ENCODE data around the gene TJP1. TPM values are rescaled to one million over a fixed set of nuclear protein-coding genes. Genes with fewer than 3 reads are reported as not detected.
A peak's percentile ranks its signal among the peaks of the same experiment; 100 is the strongest.

Gene TJP1
- total RNA-seq, 1 experiment from 2014 or later = 137 TPM

GRCh38 chr15:29862271-29862670 lies 40.0 kb upstream of the TJP1 start:
- POLR2A ChIA-PET = interaction anchor here (0.6 kb wide), 1 partner anchor 48 kb away, joined by 4 read pairs; no protein-coding TSS in a partner anchor
- TF ChIP-seq CTCF (IDR thresholded peaks at IDR 0.05; ENCODE audit: unreplicated experiment) = no peak
- no peaks in the 10 kb centered on the region for H3K27me3 Mint-ChIP-seq (ENCODE audit: insufficient read depth, unreplicated experiment)
- H3K9me3 Mint-ChIP-seq (ENCODE audit: unreplicated experiment) = no peaks in the 10 kb centered on the region
- DNase-seq (ENCODE audit: unreplicated experiment) = no peak
- H3K4me1 Mint-ChIP-seq (ENCODE audit: insufficient read depth, unreplicated experiment) = peaks cover 8% of the 10 kb centered on the region
- CTCF ChIA-PET = interaction anchor here (0.7 to 1.2 kb wide), 2 partner anchors 8 to 24 kb away, joined by 3 read pairs; no protein-coding TSS in a partner anchor
- intact Hi-C loops (cut with micrococcal nuclease) = no loop called here
- BruUV-seq (replicated peaks) = no TSS peak
- no peak overlapping the region for H3K4me3 Mint-ChIP-seq (ENCODE audit: unreplicated experiment)
- H3K36me3 Mint-ChIP-seq (ENCODE audit: insufficient read depth, unreplicated experiment) = no peaks in the 10 kb centered on the region
- peak overlapping the region; percentile 35 for H3K27ac Mint-ChIP-seq (ENCODE audit: low read depth, unreplicated experiment)

GRCh38 chr15:29860872-29861271 lies 38.6 kb upstream of the TJP1 start:
- Mint-ChIP-seq H3K4me3 (ENCODE audit: unreplicated experiment) (no peak overlapping the region), H3K9me3 (ENCODE audit: unreplicated experiment) (no peaks in the 10 kb centered on the region), H3K27ac (ENCODE audit: low read depth, unreplicated experiment) (no peak overlapping the region), H3K4me1 (ENCODE audit: insufficient read depth, unreplicated experiment) (peaks cover 8% of the 10 kb centered on the region), H3K27me3 (ENCODE audit: insufficient read depth, unreplicated experiment) (no peaks in the 10 kb centered on the region), H3K36me3 (ENCODE audit: insufficient read depth, unreplicated experiment) (no peaks in the 10 kb centered on the region)
- BruUV-seq (replicated peaks) = no TSS peak
- DNase-seq (ENCODE audit: unreplicated experiment) = peak; percentile 12
- ChIA-PET CTCF (interaction anchor here (0.5 to 1.0 kb wide), 2 partner anchors 10 to 29 kb away, joined by 3 read pairs; no protein-coding TSS in a partner anchor), POLR2A (no interaction called here)
- no peak for TF ChIP-seq CTCF (IDR thresholded peaks at IDR 0.05; ENCODE audit: unreplicated experiment)
- intact Hi-C loops (cut with micrococcal nuclease) = no loop called here

- Mint-ChIP-seq H3K9me3 (ENCODE audit: unreplicated experiment) (no peaks in the 10 kb centered on the region), H3K27ac (ENCODE audit: low read depth, unreplicated experiment) (no peak overlapping the region), H3K4me1 (ENCODE audit: insufficient read depth, unreplicated experiment) (peaks cover 8% of the 10 kb centered on the region), H3K4me3 (ENCODE audit: unreplicated experiment) (no peak overlapping the region), H3K27me3 (ENCODE audit: insufficient read depth, unreplicated experiment) (no peaks in the 10 kb centered on the region), H3K36me3 (ENCODE audit: insufficient read depth, unreplicated experiment) (no peaks in the 10 kb centered on the region)
- POLR2A ChIA-PET = no interaction called here
- DNase-seq (ENCODE audit: unreplicated experiment) = peak; percentile 39
- TF ChIP-seq CTCF (IDR thresholded peaks at IDR 0.05; ENCODE audit: unreplicated experiment) = no peak
- intact Hi-C loops (cut with micrococcal nuclease) = no loop called here
- no TSS peak for BruUV-seq (replicated peaks)
- CTCF ChIA-PET = interaction anchor here (0.5 to 1.0 kb wide), 2 partner anchors 9 to 30 kb away, joined by 3 read pairs; no protein-coding TSS in a partner anchor
These were observed 37.9 kb upstream of the TJP1 start for GRCh38 chr15:29859973-29860715.

- Mint-ChIP-seq H3K4me1 (ENCODE audit: insufficient read depth, unreplicated experiment) (peaks cover 13% of the 10 kb centered on the region), H3K4me3 (ENCODE audit: unreplicated experiment) (no peak overlapping the region)
- POLR2A ChIA-PET = no interaction called here
These were observed 37.0 kb upstream of the TJP1 start for GRCh38 chr15:29859293-29859692.

More at GRCh38 chr15:29859293-29859692, 37.0 kb upstream of the TJP1 start:
- Mint-ChIP-seq H3K9me3 (ENCODE audit: unreplicated experiment) (no peaks in the 10 kb centered on the region), H3K27ac (ENCODE audit: low read depth, unreplicated experiment) (no peak overlapping the region), H3K36me3 (ENCODE audit: insufficient read depth, unreplicated experiment) (no peaks in the 10 kb centered on the region), H3K27me3 (ENCODE audit: insufficient read depth, unreplicated experiment) (no peaks in the 10 kb centered on the region)
- intact Hi-C loops (cut with micrococcal nuclease) = no loop called here
- BruUV-seq (replicated peaks) = no TSS peak
- no peak for DNase-seq (ENCODE audit: unreplicated experiment)
- CTCF ChIA-PET = interaction anchor here (0.9 kb wide), 1 partner anchor 21 kb away, joined by 3 read pairs; no protein-coding TSS in a partner anchor
- TF ChIP-seq CTCF (IDR thresholded peaks at IDR 0.05; ENCODE audit: unreplicated experiment) = no peak
